Activated T-cell treated with anti-CD3 and anti-CD28 coated beads for 48 hours (primary cell): ENCODE results near the gene ZNF827.

ENCODE experiments used
- DNase-seq: peaks from one replicate; pipeline ENCODE4 v3.0.0-alpha.2; 2020; ENCODE audit warnings: low read depth

Gene ZNF827

GRCh38 chr4:145792429-145792828, 146.2 kb downstream of the ZNF827 start:
- DNase-seq, result no peak

- no peak for DNase-seq
Measured at GRCh38 chr4:145791988-145792387, 146.6 kb downstream of the ZNF827 start.

- no peak for DNase-seq
Measured at GRCh38 chr4:145788755-145789154, 149.9 kb downstream of the ZNF827 start.

- no peak for DNase-seq
Measured at GRCh38 chr4:145786830-145787229, 151.8 kb downstream of the ZNF827 start.

GRCh38 chr4:145786261-145786660, 152.4 kb downstream of the ZNF827 start:
- DNase-seq, result no peak

GRCh38 chr4:145785391-145786008, 153.1 kb downstream of the ZNF827 start:
- DNase-seq, result no peak

GRCh38 chr4:145784036-145784435, 154.6 kb downstream of the ZNF827 start:
- no peak for DNase-seq

- no peak for DNase-seq
Measured at GRCh38 chr4:145782756-145783155, 155.9 kb downstream of the ZNF827 start.

- DNase-seq, result no peak
Measured at GRCh38 chr4:145781351-145781750, 157.3 kb downstream of the ZNF827 start.

GRCh38 chr4:145779319-145779801, 159.3 kb downstream of the ZNF827 start:
- DNase-seq, result no peak

GRCh38 chr4:145776208-145776607, 162.4 kb downstream of the ZNF827 start:
- no peak for DNase-seq

GRCh38 chr4:145775406-145775805, 163.2 kb downstream of the ZNF827 start:
- no peak for DNase-seq

- DNase-seq, result no peak
Measured at GRCh38 chr4:145774473-145774872, 164.2 kb downstream of the ZNF827 start.

GRCh38 chr4:145773581-145774234, 164.9 kb downstream of the ZNF827 start:
- DNase-seq, result no peak

GRCh38 chr4:145772347-145772746, 166.3 kb downstream of the ZNF827 start:
- DNase-seq, result no peak

- no peak for DNase-seq
Measured at GRCh38 chr4:145770124-145770523, 168.5 kb downstream of the ZNF827 start.

- DNase-seq, result no peak
Measured at GRCh38 chr4:145769450-145770037, 169.1 kb downstream of the ZNF827 start.

- DNase-seq, result no peak
Measured at GRCh38 chr4:145766273-145766672, 172.3 kb downstream of the ZNF827 start.

- no peak for DNase-seq
Measured at GRCh38 chr4:145763399-145763798, 175.2 kb downstream of the ZNF827 start.

- DNase-seq, result no peak
Measured at GRCh38 chr4:145762719-145763118, 175.9 kb downstream of the ZNF827 start.

- no peak for DNase-seq
Measured at GRCh38 chr4:145760961-145761929, 177.4 kb downstream of the ZNF827 start.

- no peak for DNase-seq
Measured at GRCh38 chr4:145760176-145760575, 178.4 kb downstream of the ZNF827 start.
